ENCODE measurements around the gene CTCF. TPM values are rescaled to one million over a fixed set of nuclear protein-coding genes. Genes with fewer than 3 reads are reported as not detected.

The CTCF gene
- total RNA-seq, 1 experiment from 2014 or later = 30.3 TPM

DNA sequence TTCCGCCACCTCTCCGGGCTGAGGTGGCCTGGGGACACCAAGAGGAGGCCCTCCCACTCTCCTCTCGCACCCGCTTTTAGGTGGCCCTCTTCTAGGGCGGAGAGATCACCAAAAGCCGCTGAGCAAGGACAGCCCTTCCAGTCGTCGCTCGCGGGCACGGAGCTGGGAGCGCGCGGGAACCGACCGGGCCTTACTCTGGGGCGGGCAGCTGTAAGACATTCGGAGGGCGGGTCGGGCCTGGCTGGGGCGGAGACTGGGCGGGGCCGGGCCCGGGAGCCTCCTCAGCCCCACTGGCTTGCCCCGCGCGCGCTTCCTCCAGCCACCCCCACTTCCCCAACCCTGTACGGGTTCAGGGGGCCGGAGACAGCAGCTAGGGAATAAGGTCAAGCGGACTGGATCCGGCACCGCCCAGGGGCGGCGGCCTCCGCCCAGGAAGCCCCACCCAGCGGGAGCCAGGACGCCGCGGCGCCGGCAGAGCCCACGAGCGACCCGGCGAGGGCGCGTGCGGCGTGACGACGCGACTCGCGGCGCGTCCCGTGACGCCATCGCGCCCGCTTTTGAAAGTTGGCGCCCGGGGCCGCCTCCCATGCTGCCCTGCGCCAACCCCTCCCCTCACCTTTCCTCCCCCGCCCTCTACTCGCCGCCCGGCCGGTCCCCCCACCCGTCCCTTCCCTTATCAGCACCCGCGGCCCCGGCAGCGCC, 351 bp upstream of the CTCF start:
- Histone ChIP-seq H3K27ac (ENCODE audit: low read length) (peak overlapping the region; percentile 78), H3K79me2 (ENCODE audit: low read length) (peaks cover 41% of the 10 kb centered on the region), H3K9ac (ENCODE audit: low read length) (peak overlapping the region; percentile 98), H2AFZ (ENCODE audit: low read length) (peak overlapping the region; percentile 87), H3F3A (ENCODE audit: low read length, unreplicated experiment) (no peaks in the 10 kb centered on the region), H3K9me3 (ENCODE audit: low read length) (no peaks in the 10 kb centered on the region), H3K27me3 (ENCODE audit: low read length) (no peaks in the 10 kb centered on the region), H3K36me3 (ENCODE audit: low read depth, low read length) (no peaks in the 10 kb centered on the region), H4K20me1 (ENCODE audit: low read length) (peaks cover 23% of the 10 kb centered on the region), H3K4me2 (ENCODE audit: low read length) (peak overlapping the region; percentile 99), H3K4me1 (ENCODE audit: insufficient read depth, low read length) (peaks cover 17% of the 10 kb centered on the region), H3K9me2 (replicated peaks; ENCODE audit: low read length) (no peaks in the 10 kb centered on the region), H3K4me3 (ENCODE audit: low read length) (peak overlapping the region; percentile 79)
- no peak for TF ChIP-seq EZH2phosphoT487 (IDR thresholded peaks at IDR 0.05; ENCODE audit: borderline replicate concordance, low read length)
- no peak for TF ChIP-seq CTCF (conservative IDR thresholded peaks at IDR 0.05; ENCODE audit: low read depth, low read length)
- TF ChIP-seq EZH2 (IDR thresholded peaks at IDR 0.05; ENCODE audit: low read length, unreplicated experiment) = no peak
- DNase-seq = peak; percentile 93
- POLR2A ChIA-PET (ENCODE audit: unreplicated experiment) = interaction anchor here (0.8 kb wide), 2 partner anchors 98 to 275 kb away, joined by 3 to 16 read pairs; partner anchors contain the start of gene ACD
- CTCF ChIA-PET = interaction anchor here (0.6 to 2.5 kb wide), 4 partner anchors 15 to 98 kb away, joined by 3 to 19 read pairs (median 10); partner anchors contain the start of genes ACD and PARD6A
- BruUV-seq (replicated peaks) = no TSS peak
- intact Hi-C loops (cut with micrococcal nuclease) = loop anchor here (2.0 kb wide), 2 partner anchors 41 to 99 kb away; partner anchors contain the start of genes ACD and PARD6A
- ATAC-seq = peak; percentile 89

GRCh38 chr16:67562918-67563707, 787 bp downstream of the CTCF start:
- Histone ChIP-seq H3K79me2 (ENCODE audit: low read length) (peaks cover 53% of the 10 kb centered on the region), H3K9ac (ENCODE audit: low read length) (peak overlapping the region; percentile 98), H3K27me3 (ENCODE audit: low read length) (no peaks in the 10 kb centered on the region), H3K36me3 (ENCODE audit: low read depth, low read length) (no peaks in the 10 kb centered on the region), H3F3A (ENCODE audit: low read length, unreplicated experiment) (no peaks in the 10 kb centered on the region), H3K4me3 (ENCODE audit: low read length) (peak overlapping the region; percentile 88), H3K4me1 (ENCODE audit: insufficient read depth, low read length) (peaks cover 17% of the 10 kb centered on the region), H3K27ac (ENCODE audit: low read length) (peak overlapping the region; percentile 87), H2AFZ (ENCODE audit: low read length) (peak overlapping the region; percentile 61; the same call in 1 of the 2 replicates), H3K9me2 (replicated peaks; ENCODE audit: low read length) (no peaks in the 10 kb centered on the region), H3K9me3 (ENCODE audit: low read length) (no peaks in the 10 kb centered on the region), H4K20me1 (ENCODE audit: low read length) (peaks cover 23% of the 10 kb centered on the region), H3K4me2 (ENCODE audit: low read length) (peak overlapping the region; percentile 91)
- intact Hi-C loops (cut with micrococcal nuclease) = loop anchor here (2.0 kb wide), 2 partner anchors 42 to 98 kb away; partner anchors contain the start of genes ACD and PARD6A
- TF ChIP-seq CTCF (conservative IDR thresholded peaks at IDR 0.05; ENCODE audit: low read depth, low read length) (peak; percentile 21; the same call in 1 of the 2 replicates), EZH2 (IDR thresholded peaks at IDR 0.05; ENCODE audit: low read length, unreplicated experiment) (no peak)
- POLR2A ChIA-PET (ENCODE audit: unreplicated experiment) = interaction anchor here (0.5 to 1.3 kb wide), 5 partner anchors 42 to 1041 kb away, joined by 3 to 16 read pairs (median 7); no protein-coding TSS in a partner anchor
- DNase-seq (peak; percentile 22), ATAC-seq (peak; percentile 4)
- BruUV-seq (replicated peaks) = no TSS peak
- CTCF ChIA-PET = interaction anchor here (0.6 to 2.5 kb wide), 4 partner anchors 16 to 97 kb away, joined by 4 to 19 read pairs (median 10); partner anchors contain the start of genes ACD and PARD6A
